WTC11 (cell line): ENCODE measurements around the gene CDC5L.

Source experiments
- JUN ChIP-seq: sonication (generic); formaldehyde crosslinking; IDR thresholded peaks from 2 replicates; pipeline ENCODE4 v1.8.0; 2023; ENCODE audit warnings: mild to moderate bottlenecking, missing genetic modification reagents
- TF ChIP-seq, protein P1 (sequence below): fragments of 200-600 bp; IDR thresholded peaks from 2 replicates; pipeline ENCODE4 v1.8.0; 2022; ENCODE audit warnings: antibody characterized with exemption

GRCh38 chr6:44432726-44433125, 45.2 kb downstream of the CDC5L start:
- TF ChIP-seq, protein P1, sequence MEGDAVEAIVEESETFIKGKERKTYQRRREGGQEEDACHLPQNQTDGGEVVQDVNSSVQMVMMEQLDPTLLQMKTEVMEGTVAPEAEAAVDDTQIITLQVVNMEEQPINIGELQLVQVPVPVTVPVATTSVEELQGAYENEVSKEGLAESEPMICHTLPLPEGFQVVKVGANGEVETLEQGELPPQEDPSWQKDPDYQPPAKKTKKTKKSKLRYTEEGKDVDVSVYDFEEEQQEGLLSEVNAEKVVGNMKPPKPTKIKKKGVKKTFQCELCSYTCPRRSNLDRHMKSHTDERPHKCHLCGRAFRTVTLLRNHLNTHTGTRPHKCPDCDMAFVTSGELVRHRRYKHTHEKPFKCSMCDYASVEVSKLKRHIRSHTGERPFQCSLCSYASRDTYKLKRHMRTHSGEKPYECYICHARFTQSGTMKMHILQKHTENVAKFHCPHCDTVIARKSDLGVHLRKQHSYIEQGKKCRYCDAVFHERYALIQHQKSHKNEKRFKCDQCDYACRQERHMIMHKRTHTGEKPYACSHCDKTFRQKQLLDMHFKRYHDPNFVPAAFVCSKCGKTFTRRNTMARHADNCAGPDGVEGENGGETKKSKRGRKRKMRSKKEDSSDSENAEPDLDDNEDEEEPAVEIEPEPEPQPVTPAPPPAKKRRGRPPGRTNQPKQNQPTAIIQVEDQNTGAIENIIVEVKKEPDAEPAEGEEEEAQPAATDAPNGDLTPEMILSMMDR, result no peak
- no peak for TF ChIP-seq JUN (CRISPR knock-in tag)
